CD4-positive, alpha-beta T cell treated with Interleukin-21 for 1 hour (primary cell): ENCODE data around the gene GDF10.

Experiments
- DNase-seq: peaks from one replicate; pipeline ENCODE4 v3.0.0-alpha.2; 2020

GDF10 gene

DNA sequence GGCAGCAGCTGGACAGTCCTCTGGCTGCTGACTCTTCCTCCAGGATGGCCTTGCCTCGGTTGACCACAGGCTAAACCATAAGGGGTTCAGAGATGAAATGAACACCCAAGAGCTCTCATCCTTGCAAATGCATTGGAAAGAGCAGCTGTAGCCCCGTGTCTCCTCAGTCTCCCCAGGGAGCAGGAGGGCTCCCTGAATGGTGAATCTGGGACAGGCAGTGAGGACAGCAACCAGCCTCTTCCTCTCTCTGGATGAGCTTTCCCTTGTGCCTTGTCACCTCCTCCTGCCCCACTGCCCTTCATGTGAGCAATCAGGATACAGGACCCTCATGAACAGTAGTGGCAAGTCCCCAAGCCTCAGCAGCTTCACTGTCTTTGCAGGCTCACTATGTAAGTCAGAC lies 23.9 kb upstream of the GDF10 start:
- no peak for DNase-seq

GRCh38 chr10:47276576-47277351 lies 23.2 kb upstream of the GDF10 start:
- no peak for DNase-seq

DNA sequence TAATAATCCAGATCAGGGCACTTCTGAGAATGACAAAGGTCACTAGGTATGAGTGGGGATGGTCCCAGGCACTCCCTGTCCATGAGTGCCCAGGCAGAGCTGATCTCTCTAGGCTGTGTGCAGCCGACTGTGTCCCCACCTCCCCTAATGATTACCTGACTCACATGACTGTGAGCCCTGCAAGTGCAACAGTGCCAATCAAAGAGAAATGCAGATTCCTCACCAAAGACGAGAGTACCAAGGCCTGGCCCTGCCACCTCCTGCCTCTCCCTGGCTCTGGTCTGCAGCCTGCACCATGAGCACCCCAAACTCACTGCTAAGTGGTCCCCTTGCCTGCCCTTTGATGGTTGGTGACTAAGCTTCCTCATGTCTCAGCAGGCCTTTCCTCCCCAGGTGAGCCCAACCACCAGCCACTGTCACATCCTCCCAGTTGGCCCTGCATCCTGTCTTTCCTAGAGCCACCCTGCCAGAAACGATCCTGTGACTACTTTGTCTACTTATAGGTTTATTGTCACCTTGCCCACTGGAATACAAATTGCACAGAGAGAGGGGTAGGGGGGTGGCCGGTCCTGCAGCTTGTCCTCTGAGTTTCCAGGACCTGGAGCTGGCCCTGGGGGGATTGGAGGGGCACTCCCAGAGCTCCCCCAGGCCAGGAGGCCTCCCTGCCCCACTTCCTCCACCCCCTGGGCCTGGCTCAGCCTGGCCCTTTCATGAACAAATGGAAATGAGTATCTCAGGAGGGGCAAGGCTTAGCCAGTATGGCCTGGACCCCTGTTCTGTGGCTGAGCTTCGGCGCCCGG lies 22.4 kb upstream of the GDF10 start:
- DNase-seq, result peak; percentile 35

- no peak for DNase-seq
Measured at GRCh38 chr10:47278152-47278473, 21.9 kb upstream of the GDF10 start.

GRCh38 chr10:47278720-47279119 lies 21.3 kb upstream of the GDF10 start:
- no peak for DNase-seq

GRCh38 chr10:47279276-47279675 lies 20.7 kb upstream of the GDF10 start:
- no peak for DNase-seq

DNA sequence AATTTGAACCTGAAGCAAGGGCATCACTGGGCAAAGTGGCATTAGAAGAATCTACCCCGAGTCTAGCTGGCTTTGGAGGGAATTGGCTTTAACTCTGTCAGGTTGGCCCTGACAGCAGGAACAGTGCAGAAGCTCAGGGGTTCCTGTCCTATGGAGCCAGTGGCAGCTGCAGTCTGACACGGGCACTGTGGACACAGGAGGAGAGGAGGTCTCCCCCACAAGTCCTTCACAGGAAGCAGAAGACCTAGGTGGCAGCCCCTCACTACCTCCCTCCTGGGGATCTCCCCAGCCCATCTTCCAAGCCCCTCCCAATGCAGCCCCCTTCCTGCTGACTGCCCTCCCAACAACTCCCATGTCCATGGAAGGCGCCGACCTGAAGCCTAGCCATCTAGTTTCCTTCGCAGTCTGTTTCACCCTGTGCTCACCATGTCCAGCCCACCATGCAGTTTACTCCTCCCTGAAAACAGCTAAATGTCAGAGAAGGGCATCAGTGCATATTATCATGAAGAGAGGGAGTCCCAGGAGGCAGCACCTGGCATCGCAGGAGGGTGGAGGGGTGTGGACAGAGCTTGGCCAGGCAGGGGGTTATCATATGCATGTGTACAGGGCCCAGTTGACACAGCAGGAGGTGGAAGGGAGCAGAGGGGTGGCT lies 17.9 kb upstream of the GDF10 start:
- DNase-seq, result no peak

- DNase-seq, result no peak
Measured at GRCh38 chr10:47282657-47283018, 17.4 kb upstream of the GDF10 start.

GRCh38 chr10:47283101-47283630 lies 16.8 kb upstream of the GDF10 start:
- no peak for DNase-seq

- no peak for DNase-seq
Measured at GRCh38 chr10:47283848-47284247, 16.1 kb upstream of the GDF10 start.

GRCh38 chr10:47285381-47286115 lies 14.4 kb upstream of the GDF10 start:
- no peak for DNase-seq

- DNase-seq, result no peak
Measured at GRCh38 chr10:47286116-47286505, 13.9 kb upstream of the GDF10 start.

- no peak for DNase-seq
Measured at GRCh38 chr10:47286591-47287315, 13.2 kb upstream of the GDF10 start.

DNA sequence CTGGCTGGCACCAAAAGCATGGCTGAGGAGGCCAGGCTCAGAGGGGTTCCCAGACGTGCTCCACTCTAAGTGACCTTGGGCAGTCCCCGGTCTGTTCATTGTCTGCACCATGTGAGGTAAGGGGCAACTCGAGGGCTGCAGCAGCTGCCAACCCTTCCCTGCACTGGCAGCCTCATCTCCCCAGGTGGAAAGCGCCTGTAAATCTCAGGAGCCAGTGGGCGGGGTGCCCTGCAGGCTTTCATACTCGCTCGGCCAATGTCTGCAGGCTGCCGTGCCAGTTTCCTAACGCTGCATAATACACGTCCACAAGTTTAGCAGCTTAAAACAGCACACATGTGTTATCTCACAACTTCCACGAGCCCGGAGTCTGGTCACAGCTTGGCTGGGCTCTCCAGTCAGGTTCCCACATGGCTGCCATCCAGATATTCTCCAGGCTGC lies 12.6 kb upstream of the GDF10 start:
- DNase-seq, result no peak

- DNase-seq, result no peak
Measured at GRCh38 chr10:47287805-47288204, 12.2 kb upstream of the GDF10 start.

DNA sequence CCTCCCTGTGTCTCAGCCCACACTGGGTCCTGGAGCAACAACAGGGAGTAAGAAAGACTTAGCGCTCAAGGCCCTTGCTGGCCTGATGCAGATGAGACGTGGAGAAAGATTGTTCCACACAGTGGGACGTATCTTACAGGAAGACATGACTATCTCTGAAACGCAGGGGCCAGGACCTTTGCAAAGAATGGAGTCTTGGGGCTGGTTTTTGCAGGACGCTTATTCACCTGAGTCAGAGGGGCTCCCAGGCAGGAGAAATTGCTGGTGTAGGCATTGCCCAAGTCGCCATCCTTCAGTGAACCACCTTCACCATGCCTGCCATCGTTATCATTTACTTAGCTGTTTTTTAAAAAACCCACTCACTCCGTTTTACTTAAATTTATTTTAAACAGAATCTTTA lies 11.8 kb upstream of the GDF10 start:
- no peak for DNase-seq

DNA sequence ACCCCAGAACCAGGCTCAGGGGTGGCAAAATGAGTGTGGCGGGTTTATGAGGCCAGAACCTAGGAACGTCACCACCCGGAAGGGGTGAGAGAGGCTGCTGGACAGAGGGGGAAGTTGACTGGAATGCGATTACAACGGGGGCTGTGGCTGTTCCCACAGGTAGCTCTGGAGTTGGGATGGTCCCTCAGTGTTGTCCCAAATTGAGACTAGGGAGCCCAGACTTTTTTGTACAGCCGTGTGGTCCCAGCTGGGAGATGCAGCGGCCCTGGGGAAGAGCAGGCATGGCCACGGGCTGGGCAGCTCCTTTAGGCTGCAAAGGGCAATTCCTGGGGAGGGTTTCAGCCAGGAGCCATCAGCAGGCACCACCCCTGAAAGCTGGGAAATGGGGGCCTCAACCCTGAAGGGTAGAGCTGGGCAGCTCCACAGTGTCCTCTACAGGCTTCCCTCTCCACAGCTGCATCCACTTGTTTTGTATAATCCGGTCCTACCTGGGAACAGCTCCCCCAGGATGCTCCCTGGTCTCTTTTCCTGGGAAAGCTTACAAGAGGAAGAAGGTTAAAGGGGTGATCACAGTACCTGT lies 11.0 kb upstream of the GDF10 start:
- no peak for DNase-seq

DNA sequence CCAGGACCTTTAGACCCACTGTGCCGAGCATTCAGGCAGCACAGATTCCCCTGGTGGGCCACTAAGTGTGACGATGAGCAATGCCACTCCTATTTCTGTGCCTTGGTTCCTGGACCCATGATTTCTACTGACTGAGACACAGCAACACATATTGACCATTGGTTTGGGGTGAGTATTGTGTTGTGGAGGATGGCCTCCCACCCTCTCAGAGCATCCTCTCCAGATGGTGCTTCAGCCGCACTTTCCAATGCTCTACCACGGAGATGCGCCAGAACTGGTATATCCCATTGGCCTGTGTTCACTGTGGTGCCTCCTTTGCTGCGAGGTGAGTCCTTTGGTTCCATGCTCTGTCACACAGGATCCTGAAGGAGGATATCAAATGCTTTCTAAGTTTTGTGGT lies 10.1 kb upstream of the GDF10 start:
- DNase-seq, result no peak

DNA sequence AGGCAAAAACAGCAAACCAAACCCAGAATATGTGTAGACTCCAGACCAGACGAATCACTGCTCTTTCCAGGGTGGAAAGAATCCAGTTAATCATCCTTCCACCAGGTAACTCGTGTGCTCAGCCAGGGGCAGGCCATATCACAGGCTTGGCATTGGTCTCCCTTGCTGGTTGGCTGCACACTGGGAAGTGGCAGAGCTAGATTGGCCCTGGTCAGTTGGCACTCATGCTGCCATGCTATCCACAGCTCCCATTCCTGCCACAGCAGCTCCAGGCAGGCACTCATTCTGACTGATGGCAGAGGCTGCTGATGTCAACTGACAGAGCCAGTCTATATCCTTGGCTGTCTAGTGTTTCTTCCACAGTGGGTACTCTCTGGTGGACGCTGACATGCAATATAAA lies 9.7 kb upstream of the GDF10 start:
- DNase-seq, result no peak

- no peak for DNase-seq
Measured at GRCh38 chr10:47291682-47292081, 8.3 kb upstream of the GDF10 start.

GRCh38 chr10:47294057-47294456 lies 5.9 kb upstream of the GDF10 start:
- DNase-seq, result no peak

- DNase-seq, result no peak
Measured at GRCh38 chr10:47294501-47294900, 5.5 kb upstream of the GDF10 start.
